ENCODE data around the gene TMED9. TPM values are rescaled to one million over a fixed set of nuclear protein-coding genes. Genes with fewer than 3 reads are reported as not detected.

TMED9 gene
- total RNA-seq, 4 donors from 2014 or later = 34.4 to 85.9 (median 70.9) TPM

GRCh38 chr5:177553671-177554429 is 38.2 kb upstream of the TMED9 start:
- H3K9me3 ChIP-seq = no peaks in the 10 kb centered on the region
- H3K27me3 ChIP-seq = no peaks in the 10 kb centered on the region
- WGBS, 2 donors (ENCODE audit: low coverage in 1 of 2) = 0% methylated on average over 4 to 23 of the region's 72 CpGs
- in situ Hi-C loops (cut with MboI; ENCODE audit: low pct_ligation_motif_present in 1 of 4, low pct_unique_long_range_greater_than_20kb in 1 of 4, low sequenced_read_pairs in 3 of 4) (no loop called here), intact Hi-C loops (cut with DNase I; ENCODE audit: low total_unique reads) (no loop called here)
- peak overlapping the region; percentile 72 to 97 (median 86) for H3K4me3 ChIP-seq
- H3K36me3 ChIP-seq = no peaks in the 10 kb centered on the region
- TF ChIP-seq EP300 (IDR thresholded peaks at IDR 0.05; ENCODE audit: low read depth) (no peak), POLR2AphosphoS5 (IDR thresholded peaks at IDR 0.05) (no peak), POLR2A (IDR thresholded peaks at IDR 0.05) (no peak), CTCF (IDR thresholded peaks at IDR 0.05) (no peak)
- peak overlapping the region; percentile 83 to 92 (median 87) for H3K27ac ChIP-seq
- peaks cover 0 to 22% (median 13%) of the 10 kb centered on the region in 4 donors for H3K4me1 ChIP-seq
- peak; percentile 63 for DNase-seq

- peak; percentile 97 for DNase-seq
- peak in 4 of 5 experiments; percentile 23 to 60 (median 34) for TF ChIP-seq CTCF (IDR thresholded peaks at IDR 0.05)
- TF ChIP-seq POLR2AphosphoS5 (IDR thresholded peaks at IDR 0.05) = peak; percentile 28 to 69 (median 47)
- no peak for TF ChIP-seq POLR2A (IDR thresholded peaks at IDR 0.05)
- H3K36me3 ChIP-seq = no peaks in the 10 kb centered on the region
- no peaks in the 10 kb centered on the region for H3K9me3 ChIP-seq
- peak within 1 kb of the TSS; percentile 83 to 92 (median 87) for H3K27ac ChIP-seq
- in situ Hi-C loops (cut with MboI; ENCODE audit: low pct_ligation_motif_present in 1 of 4, low pct_unique_long_range_greater_than_20kb in 1 of 4, low sequenced_read_pairs in 3 of 4) (no loop called here), intact Hi-C loops (cut with DNase I; ENCODE audit: low total_unique reads) (no loop called here)
- WGBS, 2 donors (ENCODE audit: low coverage in 1 of 2) = 15 to 61% methylated on average over 2 to 29 of the region's 49 CpGs
- H3K4me3 ChIP-seq = peak within 1 kb of the TSS; percentile 72 to 97 (median 86)
- no peaks in the 10 kb centered on the region for H3K27me3 ChIP-seq
- H3K4me1 ChIP-seq = peaks cover 0 to 22% (median 13%) of the 10 kb centered on the region in 4 donors
Measured at GRCh38 chr5:177554474-177555111, 37.4 kb upstream of the TMED9 start, which contains the start of gene FAM193B. Gene FAM193B (minus strand): TSS chr5:177554563. CDS start chr5:177554458, 105 bp downstream.

GRCh38 chr5:177555228-177555627 is 36.8 kb upstream of the TMED9 start:
- in situ Hi-C loops (cut with MboI; ENCODE audit: low pct_ligation_motif_present in 1 of 4, low pct_unique_long_range_greater_than_20kb in 1 of 4, low sequenced_read_pairs in 3 of 4) (no loop called here), intact Hi-C loops (cut with DNase I; ENCODE audit: low total_unique reads) (no loop called here)
- H3K36me3 ChIP-seq = no peaks in the 10 kb centered on the region
- TF ChIP-seq EP300 (IDR thresholded peaks at IDR 0.05; ENCODE audit: low read depth) = no peak
- no peak for TF ChIP-seq CTCF (IDR thresholded peaks at IDR 0.05)
- TF ChIP-seq POLR2A (IDR thresholded peaks at IDR 0.05) = no peak
- TF ChIP-seq POLR2AphosphoS5 (IDR thresholded peaks at IDR 0.05) = no peak
- DNase-seq = no peak
- peak overlapping the region in 2 of 4 donors; percentile 72 to 93 for H3K4me3 ChIP-seq
- no peaks in the 10 kb centered on the region for H3K27me3 ChIP-seq
- H3K27ac ChIP-seq = peak overlapping the region in 1 of 4 donors; percentile 92
- H3K4me1 ChIP-seq = peaks cover 0 to 22% (median 13%) of the 10 kb centered on the region in 4 donors
- 94 to 100% methylated on average over 1 to 2 of the region's 2 CpGs for WGBS, 2 donors (ENCODE audit: low coverage in 1 of 2)
- no peaks in the 10 kb centered on the region for H3K9me3 ChIP-seq

GRCh38 chr5:177555665-177556064 is 36.3 kb upstream of the TMED9 start:
- in situ Hi-C loops (cut with MboI; ENCODE audit: low pct_ligation_motif_present in 1 of 4, low pct_unique_long_range_greater_than_20kb in 1 of 4, low sequenced_read_pairs in 3 of 4) = no loop called here
- TF ChIP-seq CTCF (IDR thresholded peaks at IDR 0.05) (no peak), POLR2A (IDR thresholded peaks at IDR 0.05) (no peak), POLR2AphosphoS5 (IDR thresholded peaks at IDR 0.05) (no peak), EP300 (IDR thresholded peaks at IDR 0.05; ENCODE audit: low read depth) (no peak)
- H3K27ac ChIP-seq = no peak overlapping the region
- H3K27me3 ChIP-seq = no peaks in the 10 kb centered on the region
- H3K4me1 ChIP-seq = peaks cover 0 to 22% (median 13%) of the 10 kb centered on the region in 4 donors
- WGBS, 2 donors (ENCODE audit: low coverage in 1 of 2) = 62 to 93% methylated on average over 2 to 5 of the region's 5 CpGs
- H3K36me3 ChIP-seq = no peaks in the 10 kb centered on the region
- no peak for DNase-seq
- H3K4me3 ChIP-seq = no peak overlapping the region
- no peaks in the 10 kb centered on the region for H3K9me3 ChIP-seq
- intact Hi-C loops (cut with DNase I; ENCODE audit: low total_unique reads) = no loop called here

Measured in transverse colon (tissue), 4 donors.